Thyroid gland (tissue), 4 donors: ENCODE data around the gene DZANK1. TPM values are rescaled to one million over a fixed set of nuclear protein-coding genes. Genes with fewer than 3 reads are reported as not detected.

Experiments used
- DNase-seq, 2 donors: peaks; one replicate each; pipeline ENCODE4 v3.0.0-alpha.2; 2019
- H3K27ac ChIP-seq, 3 donors: fragments of 200-600 bp; sonication (generic); 1 replicate in 2 of 3; 2 replicates in 1 of 3; pipeline ENCODE4 v1.5.1; 2016 to 2019; ENCODE audit warnings: mild to moderate bottlenecking in 1 of 3, moderate library complexity in 1 of 3
- H3K27me3 ChIP-seq: fragments of 200-600 bp; sonication (generic); one replicate; pipeline ENCODE4 v1.5.1; 2019
- H3K36me3 ChIP-seq, 2 donors: fragments of 200-600 bp; sonication (generic); one replicate each; pipeline ENCODE4 v1.5.1; 2016 to 2019
- H3K4me1 ChIP-seq, 2 donors: fragments of 200-600 bp; sonication (generic); one replicate each; pipeline ENCODE4 v1.5.1; 2017 to 2019
- H3K4me3 ChIP-seq, 3 donors: fragments of 200-600 bp; sonication (generic); replicated peaks in 1 of 3; 1 replicate in 2 of 3; 2 replicates in 1 of 3; pipeline ENCODE4 v1.5.1; 2016; ENCODE audit warnings: mild to moderate bottlenecking in 1 of 3
- H3K9me3 ChIP-seq: fragments of 200-600 bp; sonication (generic); one replicate; pipeline ENCODE4 v1.5.1; 2017
- POLR2A ChIP-seq, 2 donors: fragments of 450-650 bp; IDR thresholded peaks; one replicate each; pipeline ENCODE4 v1.6.1; 2017; ENCODE audit warnings: antibody characterized with exemption in 2 of 2, mild to moderate bottlenecking in 2 of 2, moderate library complexity in 1 of 2
- WGBS, 2 donors: methylation state at CpG; one replicate each; pipeline ENCODE4 v1.1.5; 2017; 5-methylcytosine and 5-hydroxymethylcytosine counted together
- intact Hi-C: fragments of 100-400 bp; cut with DNase I; formaldehyde crosslinking; loops from one replicate; pipeline ENCODE4 v1.15.1; 2023
- total RNA-seq, 4 donors: library from RNA; depleted of rRNA; stranded (reverse); fragments of >200 nt; gene quantifications; one replicate each; pipeline ENCODE4 v1.2.3, GENCODE V29; 2016
- TF ChIP-seq, protein P1 (sequence below), 6 experiments: fragments of 200-600 bp in 3 of 6; fragments of 450-650 bp in 3 of 6; sonication (generic) in 3 of 6; IDR thresholded peaks; one replicate each; pipeline ENCODE4 v1.5.1; 2016 to 2019; ENCODE audit warnings: antibody characterized with exemption in 6 of 6, mild to moderate bottlenecking in 2 of 6, inconsistent platforms in 1 of 6, moderate library complexity in 1 of 6

The DZANK1 gene
- total RNA-seq, 4 donors from 2014 or later: 6.7 to 10.6 (median 8.5) TPM

GRCh38 chr20:18364768-18365167 lies 102.1 kb downstream of the DZANK1 start:
- Histone ChIP-seq H3K27me3 (no peaks in the 10 kb centered on the region), H3K36me3 (no peaks in the 10 kb centered on the region), H3K9me3 (no peaks in the 10 kb centered on the region), H3K4me3 (no peak overlapping the region), H3K4me1 (no peaks in the 10 kb centered on the region), H3K27ac (no peak overlapping the region)
- DNase-seq: no peak
- TF ChIP-seq POLR2A (IDR thresholded peaks at IDR 0.05): no peak
- TF ChIP-seq, protein P1, sequence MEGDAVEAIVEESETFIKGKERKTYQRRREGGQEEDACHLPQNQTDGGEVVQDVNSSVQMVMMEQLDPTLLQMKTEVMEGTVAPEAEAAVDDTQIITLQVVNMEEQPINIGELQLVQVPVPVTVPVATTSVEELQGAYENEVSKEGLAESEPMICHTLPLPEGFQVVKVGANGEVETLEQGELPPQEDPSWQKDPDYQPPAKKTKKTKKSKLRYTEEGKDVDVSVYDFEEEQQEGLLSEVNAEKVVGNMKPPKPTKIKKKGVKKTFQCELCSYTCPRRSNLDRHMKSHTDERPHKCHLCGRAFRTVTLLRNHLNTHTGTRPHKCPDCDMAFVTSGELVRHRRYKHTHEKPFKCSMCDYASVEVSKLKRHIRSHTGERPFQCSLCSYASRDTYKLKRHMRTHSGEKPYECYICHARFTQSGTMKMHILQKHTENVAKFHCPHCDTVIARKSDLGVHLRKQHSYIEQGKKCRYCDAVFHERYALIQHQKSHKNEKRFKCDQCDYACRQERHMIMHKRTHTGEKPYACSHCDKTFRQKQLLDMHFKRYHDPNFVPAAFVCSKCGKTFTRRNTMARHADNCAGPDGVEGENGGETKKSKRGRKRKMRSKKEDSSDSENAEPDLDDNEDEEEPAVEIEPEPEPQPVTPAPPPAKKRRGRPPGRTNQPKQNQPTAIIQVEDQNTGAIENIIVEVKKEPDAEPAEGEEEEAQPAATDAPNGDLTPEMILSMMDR (IDR thresholded peaks at IDR 0.05): no peak
- intact Hi-C loops: no loop called here
- 84% methylated on average over 2 of the region's 2 CpGs for WGBS, 2 donors

DNA sequence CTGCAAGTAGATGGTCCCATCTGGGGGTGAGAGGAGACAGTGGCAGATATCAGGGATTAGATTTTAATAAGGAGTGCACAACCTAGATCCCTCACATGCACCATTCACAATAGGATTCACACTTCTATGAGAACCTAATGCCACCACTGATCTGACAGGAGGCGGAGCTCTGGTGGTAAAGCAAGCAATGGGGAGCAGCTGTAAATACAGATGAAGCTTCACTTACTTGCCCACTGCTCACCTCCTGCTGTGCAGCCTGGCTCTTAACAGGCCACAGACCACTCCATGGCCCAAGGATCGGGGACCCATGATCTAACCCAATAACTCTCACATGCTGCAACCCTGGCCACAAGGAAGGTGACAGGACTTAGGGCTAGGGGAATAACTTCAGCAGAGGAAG lies 103.1 kb downstream of the DZANK1 start:
- H3K4me1 ChIP-seq: no peaks in the 10 kb centered on the region
- H3K4me3 ChIP-seq: no peak overlapping the region
- H3K9me3 ChIP-seq: no peaks in the 10 kb centered on the region
- no peaks in the 10 kb centered on the region for H3K27me3 ChIP-seq
- H3K27ac ChIP-seq: no peak overlapping the region
- no peak for DNase-seq
- no peak for TF ChIP-seq POLR2A (IDR thresholded peaks at IDR 0.05)
- TF ChIP-seq, protein P1 (IDR thresholded peaks at IDR 0.05): no peak
- 82% methylated on average over 2 of the region's 2 CpGs for whole genome bisulfite sequencing, 2 donors
- H3K36me3 ChIP-seq: no peaks in the 10 kb centered on the region
- intact Hi-C loops: no loop called here

DNA sequence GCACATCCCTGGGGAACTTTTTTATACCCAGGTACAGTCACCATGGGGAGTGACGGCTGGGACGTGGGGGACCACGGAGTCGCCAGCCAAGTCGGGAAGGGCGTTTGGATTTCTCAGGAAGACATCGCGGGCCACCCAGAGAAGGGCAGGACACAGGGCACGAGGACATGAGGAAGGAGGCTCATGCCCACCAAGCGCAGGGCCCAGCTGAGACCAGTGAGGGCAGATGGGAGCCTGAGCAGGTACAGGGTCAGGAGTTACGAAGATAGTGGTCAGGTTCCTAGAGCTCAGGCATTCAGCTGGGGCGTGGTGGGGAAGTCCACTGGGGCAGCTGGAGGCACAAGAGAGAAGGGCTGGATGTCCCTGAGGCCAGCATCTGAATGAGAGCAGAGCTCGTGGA lies 103.9 kb downstream of the DZANK1 start:
- intact Hi-C loops: no loop called here
- Histone ChIP-seq H3K4me1 (no peaks in the 10 kb centered on the region), H3K27me3 (no peaks in the 10 kb centered on the region), H3K9me3 (no peaks in the 10 kb centered on the region), H3K27ac (no peak overlapping the region), H3K36me3 (no peaks in the 10 kb centered on the region), H3K4me3 (no peak overlapping the region)
- TF ChIP-seq, protein P1 (IDR thresholded peaks at IDR 0.05): no peak
- TF ChIP-seq POLR2A (IDR thresholded peaks at IDR 0.05): no peak
- WGBS, 2 donors: 92 to 93% methylated on average over 13 of the region's 13 CpGs
- DNase-seq: no peak

- H3K9me3 ChIP-seq: no peaks in the 10 kb centered on the region
- no peak overlapping the region for H3K27ac ChIP-seq
- no peak overlapping the region for H3K4me3 ChIP-seq
- WGBS, 2 donors: 85 to 97% methylated on average over 1 of the region's 1 CpG
- no peaks in the 10 kb centered on the region for H3K27me3 ChIP-seq
- H3K4me1 ChIP-seq: no peaks in the 10 kb centered on the region
- H3K36me3 ChIP-seq: no peaks in the 10 kb centered on the region
- DNase-seq: no peak
- TF ChIP-seq, protein P1 (IDR thresholded peaks at IDR 0.05): no peak
- TF ChIP-seq POLR2A (IDR thresholded peaks at IDR 0.05): no peak
- intact Hi-C loops: no loop called here
Measured at GRCh38 chr20:18361678-18362077, 105.2 kb downstream of the DZANK1 start.

DNA sequence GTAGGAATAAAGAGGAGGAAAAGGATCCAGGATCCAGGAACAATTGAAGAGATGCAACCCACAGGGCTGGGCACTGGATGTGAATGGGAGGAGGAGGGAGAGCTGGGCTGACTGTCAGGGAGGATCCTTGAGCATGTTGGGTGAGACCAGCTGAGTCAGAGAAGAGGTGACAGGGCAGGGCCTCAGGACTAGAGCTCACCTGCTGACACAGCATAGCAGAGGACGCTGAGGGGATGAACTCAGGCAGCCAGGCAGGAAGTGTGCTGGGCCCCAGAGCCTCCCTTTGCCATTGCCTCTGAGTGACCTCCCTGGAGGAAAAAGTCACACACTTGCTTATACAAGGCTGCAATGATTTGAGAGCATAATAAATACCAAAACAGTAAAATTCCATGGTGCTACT lies 106.2 kb downstream of the DZANK1 start:
- no peak overlapping the region for H3K27ac ChIP-seq
- DNase-seq: no peak
- no peaks in the 10 kb centered on the region for H3K36me3 ChIP-seq
- TF ChIP-seq, protein P1 (IDR thresholded peaks at IDR 0.05): no peak
- no peak for TF ChIP-seq POLR2A (IDR thresholded peaks at IDR 0.05)
- intact Hi-C loops: no loop called here
- no peak overlapping the region for H3K4me3 ChIP-seq
- H3K9me3 ChIP-seq: no peaks in the 10 kb centered on the region
- no peaks in the 10 kb centered on the region for H3K4me1 ChIP-seq
- WGBS, 2 donors: 18 to 50% methylated on average over 1 of the region's 1 CpG
- no peaks in the 10 kb centered on the region for H3K27me3 ChIP-seq
